ENCODE data around the gene TRIM62.

TRIM62 gene

GRCh38 chr1:33121728-33122127, 60.1 kb downstream of the TRIM62 start:
- H3F3A ChIP-seq (ENCODE audit: insufficient read depth) = peaks cover 8% of the 10 kb centered on the region; the same call in 1 of the 2 replicates
- H3K9ac ChIP-seq (ENCODE audit: low read length) = no peak overlapping the region
- H2AFZ ChIP-seq (ENCODE audit: low read depth, low read length, severe bottlenecking) = no peak overlapping the region
- H3K4me2 ChIP-seq (ENCODE audit: low read depth, low read length, poor library complexity, severe bottlenecking) = no peak overlapping the region
- no peaks in the 10 kb centered on the region for H4K20me1 ChIP-seq (ENCODE audit: low read depth, low read length)
- no peaks in the 10 kb centered on the region for H3K9me3 ChIP-seq (ENCODE audit: insufficient read depth, low read length)
- H3K9me2 ChIP-seq (replicated peaks; ENCODE audit: insufficient read depth, low read length) = no peaks in the 10 kb centered on the region
- H3K27ac ChIP-seq (ENCODE audit: low read depth, low read length) = no peak overlapping the region
- H3K36me3 ChIP-seq (ENCODE audit: low read length) = no peaks in the 10 kb centered on the region
- H3K79me2 ChIP-seq (ENCODE audit: insufficient read depth, low read length) = no peaks in the 10 kb centered on the region
- TF ChIP-seq CTCF (IDR thresholded peaks at IDR 0.05; ENCODE audit: insufficient read depth, low read length, poor library complexity, severe bottlenecking) (no peak), EZH2phosphoT487 (conservative IDR thresholded peaks at IDR 0.05; ENCODE audit: low read length) (no peak)
- no peaks in the 10 kb centered on the region for H3K27me3 ChIP-seq (ENCODE audit: low read length)
- no peak overlapping the region for H3K4me3 ChIP-seq (ENCODE audit: insufficient read depth, low read length, poor library complexity, severe bottlenecking)

- H3K4me3 ChIP-seq (ENCODE audit: insufficient read depth, low read length, poor library complexity, severe bottlenecking) = no peak overlapping the region
- TF ChIP-seq CTCF (IDR thresholded peaks at IDR 0.05; ENCODE audit: insufficient read depth, low read length, poor library complexity, severe bottlenecking) (no peak), EZH2phosphoT487 (conservative IDR thresholded peaks at IDR 0.05; ENCODE audit: low read length) (no peak)
Measured at GRCh38 chr1:33120436-33121231, 61.2 kb downstream of the TRIM62 start.

GRCh38 chr1:33119532-33120217, 62.2 kb downstream of the TRIM62 start:
- no peak overlapping the region for H3K9ac ChIP-seq (ENCODE audit: low read length)

More at GRCh38 chr1:33120436-33121231, 61.2 kb downstream of the TRIM62 start:
- Histone ChIP-seq H3K9me3 (ENCODE audit: insufficient read depth, low read length) (no peaks in the 10 kb centered on the region), H3K9ac (ENCODE audit: low read length) (no peak overlapping the region), H3K4me2 (ENCODE audit: low read depth, low read length, poor library complexity, severe bottlenecking) (no peak overlapping the region), H3F3A (ENCODE audit: insufficient read depth) (no peaks in the 10 kb centered on the region), H3K9me2 (replicated peaks; ENCODE audit: insufficient read depth, low read length) (no peaks in the 10 kb centered on the region), H3K27me3 (ENCODE audit: low read length) (no peaks in the 10 kb centered on the region), H2AFZ (ENCODE audit: low read depth, low read length, severe bottlenecking) (no peak overlapping the region), H4K20me1 (ENCODE audit: low read depth, low read length) (no peaks in the 10 kb centered on the region), H3K27ac (ENCODE audit: low read depth, low read length) (no peak overlapping the region), H3K36me3 (ENCODE audit: low read length) (no peaks in the 10 kb centered on the region), H3K79me2 (ENCODE audit: insufficient read depth, low read length) (no peaks in the 10 kb centered on the region)

More at GRCh38 chr1:33119532-33120217, 62.2 kb downstream of the TRIM62 start:
- Histone ChIP-seq H3F3A (ENCODE audit: insufficient read depth) (no peaks in the 10 kb centered on the region), H3K27ac (ENCODE audit: low read depth, low read length) (no peak overlapping the region), H3K9me2 (replicated peaks; ENCODE audit: insufficient read depth, low read length) (no peaks in the 10 kb centered on the region), H2AFZ (ENCODE audit: low read depth, low read length, severe bottlenecking) (no peak overlapping the region), H3K27me3 (ENCODE audit: low read length) (no peaks in the 10 kb centered on the region), H3K9me3 (ENCODE audit: insufficient read depth, low read length) (no peaks in the 10 kb centered on the region), H3K4me3 (ENCODE audit: insufficient read depth, low read length, poor library complexity, severe bottlenecking) (no peak overlapping the region), H3K4me2 (ENCODE audit: low read depth, low read length, poor library complexity, severe bottlenecking) (no peak overlapping the region), H3K79me2 (ENCODE audit: insufficient read depth, low read length) (no peaks in the 10 kb centered on the region), H4K20me1 (ENCODE audit: low read depth, low read length) (no peaks in the 10 kb centered on the region), H3K36me3 (ENCODE audit: low read length) (no peaks in the 10 kb centered on the region)
- TF ChIP-seq EZH2phosphoT487 (conservative IDR thresholded peaks at IDR 0.05; ENCODE audit: low read length) (no peak), CTCF (IDR thresholded peaks at IDR 0.05; ENCODE audit: insufficient read depth, low read length, poor library complexity, severe bottlenecking) (no peak)
